Neutrophil (primary cell): ENCODE data around the gene CLEC4A.
A peak's percentile ranks its signal among the peaks of the same experiment; 100 is the strongest.
"Not testable (repeated sequence)": the region's sequence is repeated elsewhere in the genome, so short reads cannot be mapped to it uniquely, and the experiment has no call there.

Experiments used
- H3K27ac ChIP-seq: fragments of 200-600 bp; sonication (generic); 2 replicates; pipeline ENCODE4 v1.5.1; 2016; ENCODE audit warnings: mild to moderate bottlenecking, moderate library complexity
- H3K27me3 ChIP-seq: fragments of 200-600 bp; sonication (generic); 2 replicates; pipeline ENCODE4 v1.6.0; 2016; ENCODE audit warnings: mild to moderate bottlenecking
- H3K36me3 ChIP-seq: fragments of 200-600 bp; sonication (generic); 2 replicates; pipeline ENCODE4 v1.5.1; 2017
- H3K4me1 ChIP-seq, 2 experiments: fragments of 200-600 bp in 1 of 2; sonication (generic) in 1 of 2; 1 replicate in 1 of 2; 2 replicates in 1 of 2; pipeline versions ENCODE4 v1.5.1 to v1.6.1; 2013 to 2016; ENCODE audit warnings: low read depth in 1 of 2, low read length in 1 of 2, mild to moderate bottlenecking in 1 of 2, moderate library complexity in 1 of 2; ENCODE audit not compliant: control insufficient read depth in 1 of 2, insufficient read depth in 1 of 2
- H3K4me3 ChIP-seq, 2 experiments: fragments of 200-600 bp in 1 of 2; sonication (generic) in 1 of 2; 1 replicate in 1 of 2; 2 replicates in 1 of 2; pipeline ENCODE4 v1.5.1; 2013 to 2016; ENCODE audit warnings: low read depth in 1 of 2, low read length in 1 of 2, mild to moderate bottlenecking in 1 of 2, moderate library complexity in 1 of 2
- H3K9me3 ChIP-seq: fragments of 200-600 bp; sonication (generic); 2 replicates; pipeline ENCODE4 v1.5.1; 2016
- CTCF ChIP-seq: fragments of 200-600 bp; sonication (generic); IDR thresholded peaks from 2 replicates; pipeline ENCODE4 v1.5.1; 2016; ENCODE audit warnings: antibody characterized with exemption

Gene CLEC4A

GRCh38 chr12:8088574-8088973 lies 34.8 kb upstream of the CLEC4A start:
- Histone ChIP-seq H3K27me3 (no peaks in the 10 kb centered on the region), H3K9me3 (no peaks in the 10 kb centered on the region), H3K4me1 (peaks cover 26 to 38% of the 10 kb centered on the region in 2 experiments), H3K36me3 (peaks cover 40% of the 10 kb centered on the region), H3K27ac (peak overlapping the region; percentile 79), H3K4me3 (peak overlapping the region in 1 of 2 experiments; percentile 15)
- no peak for TF ChIP-seq CTCF

GRCh38 chr12:8089277-8089676 lies 34.1 kb upstream of the CLEC4A start:
- Histone ChIP-seq H3K4me1 (peaks cover 19 to 32% of the 10 kb centered on the region in 2 experiments), H3K27ac (peak overlapping the region; percentile 79), H3K36me3 (peaks cover 47% of the 10 kb centered on the region)
- not testable (repeated sequence) for H3K4me3 ChIP-seq, H3K27me3 ChIP-seq, H3K9me3 ChIP-seq

- peak overlapping the region; percentile 51 for H3K27ac ChIP-seq
- peaks cover 16 to 28% of the 10 kb centered on the region in 2 experiments for H3K4me1 ChIP-seq
- TF ChIP-seq CTCF: no peak
- no peaks in the 10 kb centered on the region for H3K27me3 ChIP-seq
- peaks cover 51% of the 10 kb centered on the region for H3K36me3 ChIP-seq
- H3K9me3 ChIP-seq: no peaks in the 10 kb centered on the region
- no peak overlapping the region for H3K4me3 ChIP-seq
Measured at GRCh38 chr12:8089716-8090115, 33.7 kb upstream of the CLEC4A start.

GRCh38 chr12:8093291-8093690 lies 30.1 kb upstream of the CLEC4A start:
- Histone ChIP-seq H3K9me3 (no peaks in the 10 kb centered on the region), H3K36me3 (peaks cover 61% of the 10 kb centered on the region), H3K4me3 (no peak overlapping the region), H3K27ac (no peak overlapping the region), H3K27me3 (no peaks in the 10 kb centered on the region), H3K4me1 (peaks cover 33 to 45% of the 10 kb centered on the region in 2 experiments)
- no peak for TF ChIP-seq CTCF

- no peak overlapping the region for H3K4me3 ChIP-seq
- H3K27ac ChIP-seq: peak overlapping the region; percentile 84
- no peak for TF ChIP-seq CTCF
- no peaks in the 10 kb centered on the region for H3K9me3 ChIP-seq
- H3K27me3 ChIP-seq: no peaks in the 10 kb centered on the region
- H3K4me1 ChIP-seq: peaks cover 25 to 30% of the 10 kb centered on the region in 2 experiments
- H3K36me3 ChIP-seq: peaks cover 55% of the 10 kb centered on the region
Measured at GRCh38 chr12:8096281-8096915, 27.0 kb upstream of the CLEC4A start.

- Histone ChIP-seq H3K4me3 (no peak overlapping the region), H3K4me1 (peaks cover 25 to 30% of the 10 kb centered on the region in 2 experiments), H3K27me3 (no peaks in the 10 kb centered on the region), H3K9me3 (no peaks in the 10 kb centered on the region), H3K27ac (no peak overlapping the region), H3K36me3 (peaks cover 27% of the 10 kb centered on the region)
- no peak for TF ChIP-seq CTCF
Measured at GRCh38 chr12:8099235-8099634, 24.2 kb upstream of the CLEC4A start.
